Fibroblast of the aortic adventitia (primary cell): ENCODE measurements around the gene AFAP1. TPM values are rescaled to one million over a fixed set of nuclear protein-coding genes. Genes with fewer than 3 reads are reported as not detected.

ENCODE experiments used
- DNase-seq: peaks from one replicate; pipeline ENCODE4 v3.0.0-alpha.2; 2010; ENCODE audit warnings: low read depth
- H3K4me3 ChIP-seq: 2 replicates; pipeline ENCODE4 v1.5.1; 2011; ENCODE audit warnings: low read depth, mild to moderate bottlenecking, control low read depth, low read length, moderate library complexity
- total RNA-seq: library from RNA; depleted of rRNA; stranded (reverse); fragments of >200 nt; gene quantifications from 2 replicates; pipeline ENCODE4 v1.2.3, GENCODE V29; 2012; ENCODE audit warnings: low replicate concordance
- TF ChIP-seq, protein P1 (sequence below): IDR thresholded peaks from 2 replicates; pipeline ENCODE4 v1.5.1; 2011; ENCODE audit warnings: mild to moderate bottlenecking, low read length, control low read depth, inconsistent platforms; ENCODE audit not compliant: insufficient read depth

The AFAP1 gene
- total RNA-seq, 1 donor, result 66.0 TPM

DNA sequence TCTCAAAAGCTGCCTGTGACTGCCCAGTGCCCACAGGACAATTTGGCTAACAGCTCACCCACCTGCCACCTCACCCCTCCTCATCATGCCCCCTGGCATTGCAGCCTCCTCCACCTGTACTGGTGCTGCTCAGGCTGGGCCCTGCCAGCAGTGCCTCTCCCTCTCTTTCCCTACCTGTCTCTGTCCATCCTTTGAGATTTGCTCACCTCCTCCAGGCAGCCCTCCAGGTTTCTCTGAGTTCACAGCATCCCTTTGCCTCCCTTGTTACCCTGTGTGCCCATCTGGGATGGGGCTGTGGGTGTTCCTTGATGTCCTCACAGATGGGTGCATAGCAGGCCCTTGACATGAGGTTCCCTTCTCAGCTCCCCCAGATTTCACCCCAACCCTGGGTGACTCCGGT is 224.9 kb downstream of the AFAP1 start:
- no peak overlapping the region for H3K4me3 ChIP-seq
- TF ChIP-seq, protein P1, sequence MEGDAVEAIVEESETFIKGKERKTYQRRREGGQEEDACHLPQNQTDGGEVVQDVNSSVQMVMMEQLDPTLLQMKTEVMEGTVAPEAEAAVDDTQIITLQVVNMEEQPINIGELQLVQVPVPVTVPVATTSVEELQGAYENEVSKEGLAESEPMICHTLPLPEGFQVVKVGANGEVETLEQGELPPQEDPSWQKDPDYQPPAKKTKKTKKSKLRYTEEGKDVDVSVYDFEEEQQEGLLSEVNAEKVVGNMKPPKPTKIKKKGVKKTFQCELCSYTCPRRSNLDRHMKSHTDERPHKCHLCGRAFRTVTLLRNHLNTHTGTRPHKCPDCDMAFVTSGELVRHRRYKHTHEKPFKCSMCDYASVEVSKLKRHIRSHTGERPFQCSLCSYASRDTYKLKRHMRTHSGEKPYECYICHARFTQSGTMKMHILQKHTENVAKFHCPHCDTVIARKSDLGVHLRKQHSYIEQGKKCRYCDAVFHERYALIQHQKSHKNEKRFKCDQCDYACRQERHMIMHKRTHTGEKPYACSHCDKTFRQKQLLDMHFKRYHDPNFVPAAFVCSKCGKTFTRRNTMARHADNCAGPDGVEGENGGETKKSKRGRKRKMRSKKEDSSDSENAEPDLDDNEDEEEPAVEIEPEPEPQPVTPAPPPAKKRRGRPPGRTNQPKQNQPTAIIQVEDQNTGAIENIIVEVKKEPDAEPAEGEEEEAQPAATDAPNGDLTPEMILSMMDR, result no peak
- DNase-seq, result no peak

GRCh38 chr4:7714176-7714575 is 225.5 kb downstream of the AFAP1 start:
- no peak overlapping the region for H3K4me3 ChIP-seq
- DNase-seq, result no peak
- TF ChIP-seq, protein P1, result no peak

DNA sequence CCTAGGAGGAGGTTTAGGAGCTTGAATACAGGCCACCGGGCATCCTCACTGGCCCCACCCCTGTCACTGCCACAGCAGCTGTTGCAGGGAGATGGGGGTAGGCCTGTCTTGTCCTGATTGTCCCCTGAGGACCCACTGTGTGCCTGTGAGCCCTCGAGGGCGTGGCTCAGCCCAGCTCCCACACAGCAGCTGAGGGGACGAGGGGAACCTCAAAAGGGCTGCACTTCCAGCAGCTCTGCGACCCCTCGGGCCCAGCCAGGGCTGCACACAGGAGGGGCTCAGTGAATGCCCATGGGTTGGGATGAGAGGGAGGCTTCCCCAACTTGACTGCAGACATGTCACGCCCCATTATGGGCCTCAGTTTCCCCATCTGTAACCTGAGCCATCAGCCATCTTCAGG is 225.9 kb downstream of the AFAP1 start:
- DNase-seq, result no peak
- H3K4me3 ChIP-seq, result no peak overlapping the region
- TF ChIP-seq, protein P1, result no peak

DNA sequence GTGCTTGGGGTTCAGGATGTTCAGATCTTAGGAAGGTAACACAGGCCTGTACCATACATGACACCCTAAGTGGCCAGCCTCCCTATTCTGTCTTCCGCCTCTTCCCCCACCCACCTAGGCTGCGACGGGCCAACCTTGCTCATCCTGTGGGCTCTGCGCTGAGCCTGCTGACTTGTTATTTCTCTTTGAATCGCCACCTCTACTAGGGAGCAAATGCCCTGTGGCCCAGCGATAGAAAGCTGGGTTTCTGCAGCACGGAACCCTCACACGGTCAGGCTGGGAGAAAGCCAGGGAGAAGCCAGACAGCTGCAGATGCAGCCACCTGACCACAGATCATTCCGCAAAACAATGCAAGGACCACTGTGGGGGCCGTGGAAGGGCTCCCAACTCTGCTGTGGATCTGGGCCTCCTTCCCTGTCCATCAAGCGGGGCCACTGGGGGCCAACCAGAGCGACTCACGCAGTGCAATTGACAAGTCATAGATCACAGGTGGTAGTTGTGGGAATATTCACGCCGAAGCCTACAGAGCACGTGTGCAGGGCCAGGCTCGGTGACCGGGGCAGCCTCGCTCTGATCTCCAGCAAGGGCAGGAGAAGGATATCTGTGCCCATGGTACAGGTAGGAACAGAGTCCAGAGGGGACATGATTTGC is 227.5 kb downstream of the AFAP1 start:
- DNase-seq, result no peak
- TF ChIP-seq, protein P1, result no peak
- no peak overlapping the region for H3K4me3 ChIP-seq

GRCh38 chr4:7711307-7711963 is 228.2 kb downstream of the AFAP1 start:
- DNase-seq, result no peak
- H3K4me3 ChIP-seq, result no peak overlapping the region
- TF ChIP-seq, protein P1, result no peak

GRCh38 chr4:7710576-7711306 is 228.9 kb downstream of the AFAP1 start:
- DNase-seq, result no peak
- H3K4me3 ChIP-seq, result no peak overlapping the region
- TF ChIP-seq, protein P1, result no peak
